DMS114 treated with DMSO at 0.1 percent for 48 hours (cell line): ENCODE data around the gene LRRIQ3.
A peak's percentile ranks its signal among the peaks of the same experiment; 100 is the strongest.
"Not testable (repeated sequence)": the region's sequence is repeated elsewhere in the genome, so short reads cannot be mapped to it uniquely, and the experiment has no call there.

Experiments
- DNase-seq: peaks from one replicate; lab custom pipeline; 2025; ENCODE audit not compliant: unreplicated experiment; lab: John Stamatoyannopoulos, UW

The LRRIQ3 gene, protein sequence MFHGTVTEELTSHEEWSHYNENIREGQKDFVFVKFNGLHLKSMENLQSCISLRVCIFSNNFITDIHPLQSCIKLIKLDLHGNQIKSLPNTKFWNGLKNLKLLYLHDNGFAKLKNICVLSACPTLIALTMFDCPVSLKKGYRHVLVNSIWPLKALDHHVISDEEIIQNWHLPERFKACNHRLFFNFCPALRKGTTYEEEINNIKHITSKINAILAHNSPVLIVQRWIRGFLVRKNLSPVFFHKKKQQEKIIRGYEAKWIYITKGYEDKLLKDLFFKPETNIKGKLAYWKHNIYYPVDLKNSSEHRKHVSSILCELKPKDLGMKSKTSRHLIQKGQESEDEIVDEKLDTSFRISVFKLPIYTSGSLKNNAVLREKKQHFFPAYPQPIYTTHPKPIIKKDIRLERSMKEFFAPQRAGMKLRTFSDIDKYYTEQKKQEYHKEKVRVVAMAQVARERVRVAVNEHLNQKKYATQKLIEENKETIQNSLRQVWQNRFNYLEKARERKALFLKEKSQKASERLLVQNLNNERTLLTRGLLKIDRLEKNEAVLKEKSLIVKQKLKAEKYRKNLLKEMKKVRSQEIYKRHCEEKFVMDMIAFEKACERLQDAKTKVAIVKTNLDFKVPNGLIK

DNA sequence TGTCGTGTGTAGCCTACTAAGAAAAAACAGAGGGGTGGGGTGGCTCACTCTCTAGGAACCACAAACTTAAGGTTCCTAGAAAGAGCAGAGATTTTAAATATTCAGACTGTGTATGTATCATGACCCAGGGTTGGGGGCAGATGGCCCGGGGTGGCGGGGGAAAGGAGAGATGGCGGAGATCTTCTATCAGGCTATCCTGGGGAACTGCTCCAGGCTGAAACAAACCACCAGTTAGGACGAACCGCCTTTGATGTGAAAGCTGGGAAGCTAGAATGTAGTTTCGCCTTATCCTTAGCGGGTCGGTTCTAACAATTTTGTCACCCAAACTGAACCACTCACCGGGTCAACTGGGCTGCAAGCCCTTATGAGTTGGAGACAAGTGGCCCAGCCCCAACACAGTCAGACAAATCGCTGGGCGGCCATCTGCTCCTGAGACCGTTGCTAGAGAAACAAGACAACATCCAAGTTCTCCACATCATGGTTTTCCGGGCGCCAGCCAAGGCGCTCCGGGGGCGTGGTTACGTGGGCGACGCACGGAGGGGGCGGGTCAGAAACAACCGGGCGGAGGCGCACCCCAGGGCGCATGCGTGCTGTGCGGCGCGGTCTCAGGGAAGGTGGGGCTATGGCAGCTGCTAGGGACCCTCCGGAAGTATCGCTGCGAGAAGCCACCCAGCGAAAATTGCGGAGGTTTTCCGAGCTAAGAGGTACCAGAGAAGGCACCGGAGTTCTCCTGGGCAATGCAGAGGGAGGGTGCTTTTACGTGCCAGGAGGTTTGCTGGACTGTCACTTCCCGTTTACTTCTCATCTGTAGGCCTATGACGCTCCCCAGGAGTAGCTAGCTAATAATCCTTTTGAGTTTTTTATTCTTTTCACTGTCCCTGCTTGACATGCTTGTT, at the start of gene LRRIQ3, which contains the start of gene FPGT:
Gene LRRIQ3 (minus strand): TSS at position 520 of the 896 bp plus-strand sequence. CDS start 14,492 bp downstream, outside the sequence.
Gene FPGT (plus strand): TSS at position 586 of the 896 bp plus-strand sequence. CDS start 37 bp downstream, at position 623.
- DNase-seq: peak; percentile 88

DNA sequence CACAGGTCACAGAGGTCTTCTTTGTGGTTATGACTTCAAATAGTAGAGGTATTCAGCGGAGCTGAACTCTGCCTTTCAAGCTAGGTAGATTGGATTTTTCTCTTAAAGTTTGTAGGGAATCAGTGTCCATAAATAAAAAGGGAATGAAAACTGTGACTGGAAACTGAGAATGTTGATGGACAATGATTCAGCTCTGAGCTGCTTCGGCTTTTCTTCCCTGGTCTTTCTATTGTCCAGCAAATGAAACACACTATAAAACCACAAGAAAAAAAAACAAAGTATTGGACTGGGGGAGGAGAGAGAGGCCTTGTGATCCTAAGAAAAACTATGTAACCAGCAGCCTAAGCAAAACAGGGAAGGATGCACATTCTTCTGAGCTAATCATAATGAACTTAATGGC, 48.3 kb upstream of the LRRIQ3 start:
- DNase-seq: no peak

DNA sequence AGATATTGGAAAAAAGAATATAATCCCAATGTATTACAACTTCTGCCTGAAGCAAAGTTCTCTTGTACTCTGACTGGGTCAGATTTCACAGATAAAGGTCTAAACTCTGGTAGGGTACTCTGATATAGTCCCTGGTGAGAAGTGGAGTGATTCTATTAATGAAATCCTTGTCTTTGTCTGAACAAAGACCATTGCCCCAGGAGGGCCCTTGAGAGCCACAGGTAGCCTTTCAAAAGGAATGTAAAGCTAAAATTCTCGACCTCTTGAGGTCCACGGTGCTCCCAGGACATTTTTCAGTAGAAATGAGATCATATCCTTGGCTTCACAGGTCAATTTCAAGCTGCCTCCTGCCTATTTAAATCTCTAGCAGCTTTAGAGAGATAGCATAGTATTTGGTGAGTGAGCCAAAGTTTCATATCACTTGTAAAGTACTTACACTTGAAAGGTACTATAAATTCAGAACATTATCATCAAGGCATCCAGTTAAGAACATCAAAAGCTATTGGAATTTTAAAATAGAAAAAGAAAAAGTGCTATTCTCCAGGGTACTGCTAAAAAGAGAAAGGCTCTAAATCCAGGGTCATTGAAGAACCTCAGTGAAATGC, 47.3 kb upstream of the LRRIQ3 start:
- no peak for DNase-seq

DNA sequence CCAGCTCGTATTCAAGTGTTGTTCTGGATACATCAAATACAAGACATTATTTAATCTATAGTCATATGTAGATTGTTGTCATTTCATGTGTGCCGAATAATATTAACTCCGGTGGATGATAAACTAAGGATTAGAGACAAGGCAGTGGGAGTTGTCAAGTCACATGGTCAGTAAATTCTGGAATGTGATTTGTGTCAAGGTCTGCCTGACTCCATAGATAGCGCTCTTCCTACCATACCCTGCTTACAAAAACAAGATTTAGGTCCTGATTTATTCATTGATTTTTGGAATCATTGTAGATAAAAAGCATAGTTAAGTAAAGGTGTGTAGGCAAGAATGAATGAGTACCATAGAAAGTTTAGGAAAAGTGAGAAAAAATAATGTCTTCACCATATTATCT, 39.8 kb upstream of the LRRIQ3 start:
- DNase-seq: no peak

DNA sequence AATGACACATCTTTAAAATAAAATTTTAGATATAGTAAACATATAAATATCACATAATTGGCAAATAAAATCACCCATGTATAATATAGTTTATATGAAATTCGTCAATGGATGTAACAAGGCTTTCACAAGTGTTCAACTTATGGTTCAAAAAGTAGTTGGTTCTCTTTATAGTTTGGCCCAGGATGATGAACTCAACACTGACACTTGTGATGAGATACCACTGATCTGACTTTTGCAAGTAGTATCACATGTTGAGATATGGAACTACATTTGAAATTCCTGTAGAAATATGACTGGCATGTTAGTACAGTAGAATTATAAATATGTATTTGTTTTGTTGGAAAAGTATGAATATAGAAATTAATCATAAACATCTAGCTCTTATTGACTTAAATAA, 39.1 kb upstream of the LRRIQ3 start:
- no peak for DNase-seq

DNA sequence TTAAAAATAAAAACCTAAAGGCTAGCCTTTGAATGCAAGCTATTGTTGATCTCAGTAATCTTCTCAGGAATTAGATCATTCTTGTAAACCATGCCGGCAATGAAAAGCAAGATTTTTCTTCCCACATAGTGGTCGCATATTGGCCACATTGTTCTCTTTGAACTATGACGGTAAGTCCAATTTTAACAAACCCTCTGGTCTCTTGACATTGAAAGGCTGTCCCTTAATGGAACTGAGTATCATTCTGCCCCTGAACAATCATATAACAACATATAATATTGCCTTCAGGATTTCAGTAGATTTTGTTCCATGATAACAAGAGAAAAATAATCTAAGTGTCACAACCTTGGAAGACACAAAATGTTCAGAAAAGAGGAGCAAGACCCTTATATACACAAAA, 38.5 kb upstream of the LRRIQ3 start:
- no peak for DNase-seq

DNA sequence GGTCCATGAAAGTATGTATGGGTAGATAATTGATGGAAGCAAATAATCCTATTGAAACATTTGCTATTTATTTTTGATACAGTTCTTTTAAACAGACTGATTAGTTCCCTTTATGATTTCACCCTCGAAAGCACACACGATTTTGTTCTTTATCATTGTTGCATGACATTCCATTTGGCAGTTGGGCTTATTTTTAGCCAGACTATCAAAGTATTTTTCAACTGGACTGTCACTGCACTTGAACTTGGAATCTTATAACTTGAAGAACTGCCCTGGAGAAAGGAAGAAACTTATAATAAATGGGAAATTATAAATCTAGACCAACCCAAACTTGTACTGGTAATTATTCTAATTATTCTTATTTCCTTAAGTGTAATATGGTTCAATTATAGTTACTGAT, 37.2 kb upstream of the LRRIQ3 start, which contains the start of gene TNNI3K:
Gene TNNI3K (plus strand): TSS at position 235 of the 400 bp plus-strand sequence. CDS start 65 bp downstream, at position 300.
- no peak for DNase-seq

DNA sequence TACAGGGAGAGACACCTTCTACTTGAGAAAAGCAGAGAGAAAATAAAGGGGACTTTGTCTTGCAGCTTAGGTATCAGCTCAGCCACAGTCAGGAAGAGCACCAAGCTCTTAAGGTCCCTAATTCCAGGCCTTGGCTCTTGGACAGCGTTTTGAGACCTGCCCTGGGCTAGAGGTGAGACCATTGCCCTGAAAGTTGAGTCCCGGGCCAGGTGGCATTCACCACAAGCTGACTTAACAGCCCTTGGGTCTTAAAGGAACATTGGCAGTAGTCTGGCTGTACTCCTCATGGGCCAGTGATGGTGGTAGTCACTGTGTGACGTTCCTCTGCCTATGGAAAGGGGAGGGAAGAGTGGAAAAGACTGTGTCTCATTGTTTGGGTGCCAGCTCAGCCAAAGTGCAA, 25.5 kb upstream of the LRRIQ3 start:
- DNase-seq: no peak

DNA sequence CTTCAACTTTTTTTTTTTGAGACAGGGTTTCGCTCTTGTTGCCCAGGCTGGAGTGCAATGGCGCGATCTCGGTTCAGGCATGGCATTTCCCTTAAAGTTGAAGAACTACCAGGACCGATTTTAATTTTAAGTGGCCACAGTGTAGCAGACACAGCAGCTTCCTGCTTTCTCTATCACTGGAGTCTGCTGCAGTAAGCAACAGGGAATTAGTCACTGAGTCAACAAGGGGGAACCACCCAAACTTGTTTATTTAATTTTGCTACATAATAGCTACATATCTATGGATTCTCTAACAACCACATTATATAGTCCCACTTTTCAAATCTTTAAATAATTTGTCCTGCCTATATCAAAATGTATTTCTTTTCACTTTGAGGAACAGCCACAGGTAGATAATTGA, 24.7 kb upstream of the LRRIQ3 start:
- no peak for DNase-seq

DNA sequence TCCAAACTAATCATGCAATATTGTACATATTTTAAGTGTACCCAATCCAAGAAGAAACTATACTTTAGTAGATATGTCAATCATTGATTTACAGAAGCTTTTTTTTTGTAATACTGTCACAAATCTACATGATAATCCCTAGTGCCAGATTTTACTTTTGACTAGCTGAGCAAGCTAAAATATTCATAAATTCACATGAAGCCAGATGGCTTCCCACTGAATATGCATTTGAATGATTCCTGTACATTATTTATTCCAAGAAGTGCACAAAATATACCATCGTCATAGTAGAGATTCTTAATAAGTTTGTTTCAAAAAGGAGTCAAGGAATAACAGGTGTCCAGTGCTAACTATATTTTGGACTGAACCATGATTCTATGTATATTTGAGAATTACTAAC, 17.3 kb upstream of the LRRIQ3 start:
- no peak for DNase-seq

DNA sequence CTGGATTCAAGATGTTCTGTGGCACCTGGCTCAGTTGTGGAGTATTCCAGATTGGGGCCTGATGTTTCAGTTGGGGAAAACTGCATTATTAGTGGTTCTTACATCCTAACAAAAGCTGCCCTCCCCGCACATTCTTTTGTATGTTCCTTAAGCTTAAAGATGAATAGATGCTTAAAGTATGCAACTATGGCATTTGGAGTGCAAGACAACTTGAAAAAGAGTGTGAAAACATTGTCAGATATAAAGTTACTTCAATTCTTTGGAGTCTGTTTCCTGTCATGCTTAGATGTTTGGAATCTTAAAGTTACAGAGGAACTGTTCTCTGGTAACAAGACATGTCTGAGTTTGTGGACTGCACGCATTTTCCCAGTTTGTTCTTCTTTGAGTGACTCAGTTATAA, 7.3 kb upstream of the LRRIQ3 start:
- no peak for DNase-seq

DNA sequence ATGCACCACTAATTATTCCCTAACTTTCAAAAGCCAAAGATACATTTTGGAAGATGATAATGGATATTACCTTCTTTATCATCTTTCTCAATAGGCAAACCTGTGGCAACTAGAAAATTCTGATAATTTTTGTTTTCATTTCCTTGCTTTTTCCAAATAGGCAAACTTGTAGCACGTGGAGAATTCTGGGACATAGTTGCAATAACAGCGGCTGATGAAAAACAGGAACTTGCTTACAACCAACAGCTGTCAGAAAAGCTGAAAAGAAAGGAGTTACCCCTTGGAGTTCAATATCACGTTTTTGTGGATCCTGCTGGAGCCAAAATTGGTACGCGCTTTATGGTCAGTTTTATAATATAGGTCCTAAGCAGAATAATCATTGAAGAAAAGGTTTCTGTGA, 1.5 kb upstream of the LRRIQ3 start:
- DNase-seq: no peak

DNA sequence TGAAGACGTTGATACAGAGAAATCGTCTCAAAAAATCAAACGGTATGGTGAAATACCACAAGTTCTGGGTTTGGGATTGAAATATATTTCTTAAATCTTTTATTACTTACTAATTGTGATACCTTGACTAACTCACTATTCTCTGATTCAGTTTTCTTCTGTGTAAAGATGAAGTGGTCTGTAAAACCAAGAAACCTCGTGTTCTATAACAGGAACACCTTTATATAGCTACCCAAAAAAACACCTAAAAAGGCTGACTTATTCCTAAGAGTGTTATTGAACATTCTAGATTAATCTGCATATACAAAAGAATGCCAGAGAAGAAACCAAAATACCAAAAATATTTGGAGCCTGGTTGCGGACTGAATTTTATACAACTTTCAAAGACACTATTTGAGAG, 721 bp downstream of the LRRIQ3 start:
- no peak for DNase-seq

DNA sequence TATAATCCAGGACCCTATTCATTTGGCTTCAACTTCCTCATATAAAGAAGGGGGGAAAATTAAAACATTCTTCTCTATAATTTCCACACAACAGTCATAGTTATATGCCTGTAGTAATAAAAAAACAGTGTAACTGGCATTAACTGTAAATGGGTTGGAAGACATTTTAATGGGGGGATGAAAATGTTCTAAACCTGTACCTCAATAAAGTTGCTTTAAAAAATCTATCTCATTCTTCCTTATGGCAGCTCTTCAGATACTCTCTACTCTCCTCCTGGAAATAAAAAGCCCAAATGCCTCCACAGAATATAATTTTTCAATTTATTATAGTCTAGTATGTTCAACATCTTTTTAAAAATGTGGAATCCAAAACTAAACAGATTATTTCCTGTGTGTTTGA, 2.6 kb downstream of the LRRIQ3 start:
- no peak for DNase-seq

DNA sequence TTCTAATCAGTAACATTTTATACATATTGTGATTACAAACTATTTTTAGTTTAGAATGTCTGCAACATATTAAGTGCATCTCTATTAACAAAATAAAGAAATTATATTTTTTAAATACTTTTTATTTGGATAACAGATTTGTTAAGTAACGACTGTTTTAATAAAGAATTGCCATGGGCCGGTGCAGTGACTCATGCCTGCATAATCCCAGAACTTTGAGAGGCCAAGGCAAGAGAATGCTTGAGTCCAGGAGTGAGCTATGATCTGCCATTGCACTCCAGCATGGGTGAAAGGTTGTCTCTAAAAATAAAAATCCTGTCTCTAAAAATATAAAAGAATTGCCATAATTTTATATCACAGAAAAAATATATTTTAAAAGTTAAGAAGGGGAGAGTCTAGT, 4.1 kb downstream of the LRRIQ3 start:
- no peak for DNase-seq

DNA sequence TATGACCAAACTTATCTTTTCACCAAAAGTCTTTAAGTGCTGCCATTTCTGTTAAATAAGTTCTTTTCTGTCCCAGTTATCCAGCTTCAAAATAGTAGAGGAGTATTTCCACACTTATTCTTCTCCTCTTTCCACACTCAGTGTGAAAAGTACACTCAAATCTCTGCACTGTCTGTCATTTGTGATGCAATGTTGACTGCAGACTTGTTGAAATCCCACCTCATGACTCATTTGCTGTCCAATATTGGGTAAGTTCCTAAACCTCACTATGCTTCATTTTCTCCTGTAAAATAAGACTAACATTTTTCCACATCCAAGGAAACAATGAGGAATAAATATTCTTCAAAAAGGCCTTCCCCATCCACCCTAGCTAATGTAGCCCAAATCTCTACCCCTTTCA, 17.5 kb downstream of the LRRIQ3 start:
- DNase-seq: no peak

DNA sequence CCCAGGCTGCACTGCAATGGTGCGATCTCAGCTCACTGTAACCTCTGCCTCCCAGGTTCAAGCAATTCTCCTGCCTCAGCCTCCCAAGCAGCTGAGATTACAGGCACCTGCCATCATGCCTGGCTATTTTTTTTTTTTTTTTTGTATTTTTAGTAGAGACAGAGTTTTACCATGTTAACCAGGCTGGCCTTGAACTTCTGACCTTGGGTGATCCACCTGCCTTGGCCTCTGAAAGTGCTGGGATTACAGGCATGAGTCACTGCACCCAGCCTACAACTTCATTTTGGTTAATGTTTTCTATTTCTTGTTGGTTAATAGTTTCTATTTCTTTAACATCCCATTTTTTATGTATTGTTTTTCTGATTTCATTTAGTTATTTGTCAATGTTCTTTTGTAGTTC, 23.6 kb downstream of the LRRIQ3 start:
- not testable (repeated sequence) for DNase-seq

DNA sequence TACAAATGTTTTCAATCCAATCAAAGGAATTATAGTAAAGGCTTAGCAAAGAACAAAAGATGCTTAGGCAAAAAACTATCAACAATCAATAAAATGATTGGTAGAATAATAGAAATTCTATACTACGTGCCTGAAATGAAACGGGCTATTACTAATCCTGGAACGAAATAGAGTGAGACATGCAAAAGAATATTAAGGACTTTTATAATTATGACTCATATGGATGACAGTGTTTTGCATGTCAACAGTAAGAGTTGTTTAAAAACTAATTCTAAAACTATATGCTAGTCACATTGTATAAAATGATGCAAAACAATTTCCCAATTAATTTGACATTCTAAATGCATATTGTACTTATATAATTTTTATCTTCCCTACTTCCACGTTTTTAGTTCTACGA, 35.6 kb downstream of the LRRIQ3 start:
- DNase-seq: no peak

DNA sequence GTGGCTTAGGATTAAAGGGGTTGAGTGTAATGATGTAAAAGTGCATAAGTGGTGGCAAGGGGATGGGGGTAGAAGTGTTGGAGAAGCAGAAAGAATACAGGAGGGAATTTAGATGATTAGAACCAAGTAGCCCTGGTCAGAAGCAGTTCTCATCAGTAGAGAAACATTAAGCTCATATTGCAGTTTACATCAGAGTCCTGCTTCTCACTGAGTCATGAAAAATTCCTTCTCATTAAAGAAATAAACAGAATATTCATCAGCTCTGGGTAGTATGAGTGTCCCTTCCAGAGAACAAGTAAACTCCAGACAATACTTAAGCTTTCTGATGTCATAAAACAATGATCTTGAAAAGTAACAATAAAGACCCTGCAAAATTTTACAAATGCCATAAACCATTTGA, 36.5 kb downstream of the LRRIQ3 start:
- DNase-seq: no peak

DNA sequence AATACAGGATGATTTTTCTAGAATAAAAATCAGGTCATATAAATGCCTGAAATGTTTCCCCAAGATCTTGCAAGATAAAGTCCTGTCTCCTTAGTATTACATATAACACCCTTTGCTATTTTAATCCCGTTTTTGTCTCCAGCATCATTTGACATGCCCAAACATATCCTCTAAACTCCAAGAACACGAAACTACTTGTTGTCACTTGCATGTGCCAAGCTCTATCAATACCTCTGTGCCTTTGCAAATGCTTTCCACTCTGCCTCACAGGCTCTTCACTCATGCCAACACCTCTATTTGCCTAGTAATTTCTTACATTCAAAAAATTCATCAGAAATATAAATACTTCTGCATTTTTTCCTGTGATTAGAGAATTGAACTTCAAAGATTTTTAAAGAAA, 37.9 kb downstream of the LRRIQ3 start:
- no peak for DNase-seq

DNA sequence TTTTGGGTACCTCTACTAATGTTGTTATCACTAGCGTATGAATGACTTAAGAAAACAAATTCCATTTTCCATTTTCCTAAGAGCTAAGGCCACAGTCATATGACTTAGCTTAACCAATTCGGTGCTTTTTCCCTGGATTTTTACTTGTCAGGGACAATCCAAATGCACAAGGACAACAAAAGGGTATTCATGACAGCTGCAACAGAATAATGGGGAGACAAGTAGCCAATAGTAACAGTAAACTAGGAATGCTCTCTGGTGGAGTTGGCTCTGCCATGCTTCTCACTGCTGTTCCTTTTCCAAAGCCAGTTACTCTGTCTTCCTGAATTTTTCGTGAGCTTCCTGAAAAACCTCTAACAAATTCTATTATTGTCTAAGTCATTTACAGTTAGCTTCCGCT, 52.9 kb downstream of the LRRIQ3 start:
- no peak for DNase-seq
